OCI-LY1 (cell line): Measurements from ENCODE around the gene FLYWCH1.
A peak's percentile ranks its signal among the peaks of the same experiment; 100 is the strongest.

Experiments used
- H2AFZ ChIP-seq: fragments of 200-600 bp; sonication (generic), shearing (Covaris generic); 2 replicates; pipeline ENCODE4 v1.6.0; 2014; ENCODE audit warnings: antibody characterized with exemption, mild to moderate bottlenecking, low read length
- H3F3A ChIP-seq: fragments of 200-600 bp; sonication (generic), shearing (Covaris generic); 2 replicates; pipeline ENCODE4 v1.6.0; 2014; ENCODE audit warnings: mild to moderate bottlenecking, antibody characterized with exemption, low read length, moderate library complexity; ENCODE audit not compliant: insufficient read depth
- H3K27ac ChIP-seq: fragments of 200-600 bp; sonication (generic); 2 replicates; pipeline ENCODE4 v1.5.1; 2014; ENCODE audit warnings: low read length, mixed run types, mild to moderate bottlenecking, low read depth; ENCODE audit not compliant: poor library complexity, severe bottlenecking
- H3K27me3 ChIP-seq: fragments of 200-600 bp; sonication (generic); 2 replicates; pipeline ENCODE4 v1.6.0; 2014; ENCODE audit warnings: antibody characterized with exemption, mild to moderate bottlenecking, low read length, moderate library complexity; ENCODE audit not compliant: insufficient read depth
- H3K36me3 ChIP-seq: fragments of 200-600 bp; sonication (generic); 2 replicates; pipeline ENCODE4 v1.6.1; 2014; ENCODE audit warnings: mild to moderate bottlenecking, antibody characterized with exemption, low read length, moderate library complexity, mixed read lengths; ENCODE audit not compliant: insufficient read depth
- H3K4me1 ChIP-seq: fragments of 200-600 bp; sonication (generic); 2 replicates; pipeline ENCODE4 v1.5.1; 2014; ENCODE audit warnings: mild to moderate bottlenecking, low read length, moderate library complexity; ENCODE audit not compliant: insufficient read depth, severe bottlenecking
- H3K4me2 ChIP-seq: fragments of 200-600 bp; sonication (generic), shearing (Covaris generic); 2 replicates; pipeline ENCODE4 v1.6.1; 2014; ENCODE audit warnings: low read length
- H3K4me3 ChIP-seq: fragments of 200-600 bp; sonication (generic); 2 replicates; pipeline ENCODE4 v1.5.1; 2014; ENCODE audit warnings: low read length, low read depth, mild to moderate bottlenecking, mixed read lengths; ENCODE audit not compliant: poor library complexity, severe bottlenecking
- H3K79me2 ChIP-seq: fragments of 200-600 bp; shearing (Covaris generic); 2 replicates; pipeline ENCODE4 v1.6.1; 2016; ENCODE audit warnings: mixed run types, low read length, mixed read lengths; ENCODE audit not compliant: insufficient read depth
- H3K9ac ChIP-seq: fragments of 200-600 bp; sonication (generic), shearing (Covaris generic); 2 replicates; pipeline ENCODE4 v1.6.1; 2014; ENCODE audit warnings: mild to moderate bottlenecking, low read length, mixed read lengths
- H3K9me2 ChIP-seq: fragments of 200-600 bp; sonication (generic), shearing (Covaris generic); 2 replicates; pipeline ENCODE4 v1.6.1; 2014; ENCODE audit warnings: low read depth, mild to moderate bottlenecking, low read length, mixed read lengths
- H3K9me3 ChIP-seq: fragments of 200-600 bp; shearing (Covaris generic); 2 replicates; pipeline ENCODE4 v1.6.1; 2014; ENCODE audit warnings: low read length, mixed read lengths
- H4K20me1 ChIP-seq: fragments of 200-600 bp; sonication (generic), shearing (Covaris generic); 2 replicates; pipeline ENCODE4 v1.6.0; 2016; ENCODE audit warnings: mild to moderate bottlenecking, low read length; ENCODE audit not compliant: insufficient read depth
- CTCF ChIP-seq: fragments of 200-600 bp; sonication (generic), shearing (Covaris generic); IDR thresholded peaks from 2 replicates; pipeline ENCODE4 v1.5.1; 2017; ENCODE audit warnings: mild to moderate bottlenecking, antibody characterized with exemption, low read length, moderate library complexity, mixed read lengths
- EZH2 ChIP-seq: fragments of 200-600 bp; sonication (generic), shearing (Covaris generic); IDR thresholded peaks from 2 replicates; pipeline ENCODE4 v1.8.0; 2017; ENCODE audit warnings: borderline replicate concordance, mixed run types, mild to moderate bottlenecking, antibody characterized with exemption, low read length, moderate library complexity, mixed read lengths

The FLYWCH1 gene

GRCh38 chr16:2911638-2912329 is at the start of gene FLYWCH1:
Gene FLYWCH1 (plus strand): TSS chr16:2911931. CDS start chr16:2929686, 17,755 bp downstream.
- TF ChIP-seq CTCF, result no peak
- TF ChIP-seq EZH2, result no peak
- Histone ChIP-seq H3K9me2 (no peaks in the 10 kb centered on the region), H3K4me3 (peak within 1 kb of the TSS; percentile 91), H3K79me2 (no peaks in the 10 kb centered on the region), H4K20me1 (no peaks in the 10 kb centered on the region), H3K36me3 (peaks cover 8% of the 10 kb centered on the region; the same call in 1 of the 2 replicates), H3K4me2 (peak within 1 kb of the TSS; percentile 96), H3F3A (peaks cover 6% of the 10 kb centered on the region; the same call in 1 of the 2 replicates), H3K4me1 (peaks cover 16% of the 10 kb centered on the region), H3K27ac (no peak within 1 kb of the TSS), H3K9ac (peak within 1 kb of the TSS; percentile 86), H3K27me3 (no peaks in the 10 kb centered on the region), H3K9me3 (no peaks in the 10 kb centered on the region), H2AFZ (peak within 1 kb of the TSS; percentile 98)

- Histone ChIP-seq H3K36me3 (no peaks in the 10 kb centered on the region), H3F3A (no peaks in the 10 kb centered on the region; the same call in 1 of the 2 replicates), H4K20me1 (no peaks in the 10 kb centered on the region), H3K4me1 (peaks cover 6% of the 10 kb centered on the region), H3K4me3 (no peak overlapping the region), H3K79me2 (no peaks in the 10 kb centered on the region), H3K27me3 (no peaks in the 10 kb centered on the region; the same call in 1 of the 2 replicates), H3K9me2 (no peaks in the 10 kb centered on the region), H2AFZ (no peak overlapping the region), H3K27ac (no peak overlapping the region), H3K4me2 (no peak overlapping the region), H3K9ac (no peak overlapping the region), H3K9me3 (no peaks in the 10 kb centered on the region)
- TF ChIP-seq CTCF (no peak), EZH2 (no peak)
These were observed 46.1 kb upstream of the FLYWCH1 start for GRCh38 chr16:2865651-2866050.

DNA sequence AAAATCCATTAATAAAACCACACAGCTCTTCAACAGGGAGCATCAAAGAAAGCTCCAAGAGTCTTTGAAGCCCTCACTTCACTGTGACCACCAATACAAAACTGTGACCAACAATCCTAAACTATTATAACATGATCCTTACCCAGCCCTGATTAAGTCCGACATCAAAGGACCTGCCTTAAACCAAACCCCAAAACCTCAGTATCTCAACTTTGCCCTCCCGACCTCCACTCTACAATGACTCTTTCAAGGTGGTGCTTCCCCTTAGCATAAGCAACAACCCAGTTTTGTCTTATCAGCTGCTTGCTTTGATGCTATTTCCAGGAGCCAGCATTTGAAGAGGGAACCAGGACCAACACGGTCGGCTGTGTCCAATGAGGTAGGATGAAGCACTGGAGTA is 45.3 kb upstream of the FLYWCH1 start:
- no peaks in the 10 kb centered on the region for H3K79me2 ChIP-seq
- no peaks in the 10 kb centered on the region for H3K9me2 ChIP-seq
- H4K20me1 ChIP-seq, result no peaks in the 10 kb centered on the region
- no peak overlapping the region for H3K27ac ChIP-seq
- H3K36me3 ChIP-seq, result no peaks in the 10 kb centered on the region
- H2AFZ ChIP-seq, result no peak overlapping the region
- no peaks in the 10 kb centered on the region for H3K27me3 ChIP-seq
- no peak overlapping the region for H3K4me2 ChIP-seq
- peaks cover 6% of the 10 kb centered on the region for H3K4me1 ChIP-seq
- no peak for TF ChIP-seq CTCF
- no peak for TF ChIP-seq EZH2
- H3K9me3 ChIP-seq, result no peaks in the 10 kb centered on the region
- H3F3A ChIP-seq, result no peaks in the 10 kb centered on the region; the same call in 1 of the 2 replicates
- H3K4me3 ChIP-seq, result no peak overlapping the region
- H3K9ac ChIP-seq, result no peak overlapping the region
